Activated CD4-positive, alpha-beta T cell treated with anti-CD3 and anti-CD28 coated beads for 4 hours (primary cell): ENCODE data around the gene NUP62.
"Not testable (repeated sequence)": the region's sequence is repeated elsewhere in the genome, so short reads cannot be mapped to it uniquely, and the experiment has no call there.

Source experiments
- DNase-seq, 2 donors: peaks; one replicate each; pipeline ENCODE4 v3.0.0-alpha.2; 2020

Gene NUP62, protein sequence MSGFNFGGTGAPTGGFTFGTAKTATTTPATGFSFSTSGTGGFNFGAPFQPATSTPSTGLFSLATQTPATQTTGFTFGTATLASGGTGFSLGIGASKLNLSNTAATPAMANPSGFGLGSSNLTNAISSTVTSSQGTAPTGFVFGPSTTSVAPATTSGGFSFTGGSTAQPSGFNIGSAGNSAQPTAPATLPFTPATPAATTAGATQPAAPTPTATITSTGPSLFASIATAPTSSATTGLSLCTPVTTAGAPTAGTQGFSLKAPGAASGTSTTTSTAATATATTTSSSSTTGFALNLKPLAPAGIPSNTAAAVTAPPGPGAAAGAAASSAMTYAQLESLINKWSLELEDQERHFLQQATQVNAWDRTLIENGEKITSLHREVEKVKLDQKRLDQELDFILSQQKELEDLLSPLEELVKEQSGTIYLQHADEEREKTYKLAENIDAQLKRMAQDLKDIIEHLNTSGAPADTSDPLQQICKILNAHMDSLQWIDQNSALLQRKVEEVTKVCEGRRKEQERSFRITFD

DNA sequence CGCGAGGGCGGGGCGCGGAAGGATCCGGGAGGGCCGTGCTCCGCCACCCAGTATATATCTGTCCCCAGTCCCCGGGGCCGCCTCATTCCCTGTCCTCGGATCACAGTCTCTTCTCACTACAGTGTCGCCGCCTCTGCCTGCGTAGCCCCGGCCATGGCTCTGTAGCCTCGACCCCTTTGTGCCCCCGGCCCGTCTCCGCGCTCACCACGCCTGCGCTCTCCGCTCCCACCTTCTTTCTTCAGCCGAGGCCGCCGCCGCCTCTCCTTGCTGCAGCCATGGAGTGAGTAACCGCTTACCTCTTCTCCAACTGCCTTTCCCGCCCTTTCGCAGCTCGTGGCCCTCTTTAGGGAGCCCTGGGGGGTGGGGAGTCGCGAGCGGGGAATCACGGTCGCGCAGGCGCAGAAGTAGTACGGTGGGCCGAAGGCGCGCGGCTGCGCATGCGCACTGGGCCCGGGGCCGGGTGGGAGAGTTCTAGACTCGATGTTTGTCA is at the start of gene NUP62, which contains the start of gene ATF5:
Gene NUP62 (minus strand): TSS at position 384 of the 490 bp plus-strand sequence. CDS start 19,697 bp downstream, outside the sequence.
Gene ATF5 (plus strand): TSS at position 85 of the 490 bp plus-strand sequence. CDS start 1,646 bp downstream, outside the sequence.
- peak; percentile 93 to 94 for DNase-seq

- no peak for DNase-seq
Observed at GRCh38 chr19:49978324-49978723, 49.0 kb upstream of the NUP62 start.

DNA sequence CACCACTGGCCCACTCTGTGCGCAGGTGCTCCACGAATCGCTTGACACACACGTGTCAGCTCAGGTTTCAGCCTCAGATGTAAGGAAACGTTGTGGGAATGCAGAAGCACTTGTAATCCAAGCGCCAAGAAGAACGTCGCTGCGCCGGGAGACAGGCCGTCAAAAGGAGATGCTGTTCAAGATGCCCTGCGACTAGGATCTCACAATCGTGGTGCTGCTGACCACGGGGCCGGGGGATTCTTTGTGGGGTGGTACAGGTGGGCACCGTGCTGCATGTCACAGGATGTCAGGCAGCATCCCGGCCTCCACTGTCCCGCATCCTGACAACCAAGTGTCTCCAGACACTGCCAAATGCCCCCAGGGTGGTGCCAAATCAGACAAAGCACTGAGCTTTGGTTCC is 48.6 kb upstream of the NUP62 start:
- no peak for DNase-seq

DNA sequence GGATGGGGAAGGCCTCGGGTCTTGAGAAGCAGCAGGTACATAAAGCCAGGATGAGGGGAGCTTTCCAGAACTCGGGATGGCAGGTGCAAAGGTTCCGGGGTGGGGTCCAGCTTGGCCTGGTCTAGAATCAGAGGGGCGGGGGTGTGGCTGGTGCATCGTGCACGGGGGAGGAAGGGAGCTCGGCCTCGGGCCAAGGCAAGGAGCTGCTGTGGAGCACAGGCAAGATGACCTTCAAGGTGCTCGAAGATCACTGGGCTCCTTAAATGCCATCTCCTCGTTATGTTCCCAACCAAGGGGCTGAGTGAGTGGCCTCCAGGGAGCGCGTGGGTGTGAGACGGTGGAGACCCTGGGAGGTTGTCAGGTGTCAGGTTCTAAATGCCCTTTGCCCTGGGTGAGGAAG is 47.8 kb upstream of the NUP62 start:
- DNase-seq, result no peak

DNA sequence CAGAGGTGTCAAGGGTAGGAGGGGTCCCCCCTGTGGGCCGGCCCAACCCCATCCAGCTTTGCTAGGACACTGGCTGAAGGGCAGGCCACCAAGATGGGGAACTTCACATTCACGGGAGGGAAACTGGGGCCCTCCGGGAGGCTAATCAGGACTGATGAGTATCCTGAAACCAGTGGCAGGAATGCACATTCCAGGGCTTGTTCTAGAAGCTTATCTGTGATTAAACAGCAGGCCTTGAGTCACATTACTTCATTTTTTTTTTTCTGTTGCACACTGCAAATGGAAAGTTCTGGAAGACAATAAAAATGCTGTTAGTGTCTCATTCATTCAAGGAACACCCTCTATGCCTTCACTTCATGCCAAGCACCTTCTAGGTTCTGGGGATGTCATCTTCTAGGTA is 47.2 kb upstream of the NUP62 start:
- no peak for DNase-seq

DNA sequence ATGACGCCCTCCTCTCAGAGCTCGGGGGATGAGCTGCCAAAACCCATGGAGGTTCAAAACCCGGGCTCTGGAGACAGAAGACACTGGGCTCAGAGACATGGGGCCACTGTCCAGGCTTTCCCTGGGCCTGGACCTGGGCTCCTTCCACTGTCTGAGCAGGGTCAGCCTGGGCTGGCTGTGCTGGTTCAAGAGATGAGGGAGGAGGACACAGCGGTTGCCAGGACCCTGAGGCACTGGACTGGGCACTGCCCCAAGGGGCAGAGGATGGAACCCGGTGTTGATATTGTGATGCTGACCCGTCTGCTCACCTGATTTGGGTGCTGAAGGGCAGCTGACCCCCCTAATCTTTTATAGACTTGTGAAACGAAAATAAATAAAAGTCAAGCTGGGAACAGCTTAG is 45.7 kb upstream of the NUP62 start:
- no peak for DNase-seq

GRCh38 chr19:49973987-49974386 is 44.7 kb upstream of the NUP62 start:
- DNase-seq, result no peak

DNA sequence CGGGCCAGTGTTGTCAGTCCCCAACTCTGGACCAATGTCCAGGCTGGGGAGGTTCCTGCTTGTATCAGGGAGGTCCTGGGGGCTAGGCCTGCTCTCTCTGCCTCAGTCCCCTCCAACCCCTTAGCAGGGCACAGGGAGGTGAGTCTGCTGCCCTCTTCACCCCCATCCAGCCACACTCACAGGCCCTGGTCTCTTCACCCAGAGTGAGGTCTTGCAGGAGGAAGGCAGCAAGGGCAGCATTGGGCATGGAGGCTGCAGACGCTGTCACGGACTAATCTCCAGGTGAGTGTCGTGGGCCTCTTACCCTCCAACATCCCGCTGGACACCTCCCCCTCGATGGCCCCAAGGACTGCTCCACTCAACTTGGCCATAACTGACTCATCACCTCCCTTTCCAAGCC is 43.5 kb upstream of the NUP62 start:
- no peak for DNase-seq

- no peak for DNase-seq
Observed at GRCh38 chr19:49971991-49972411, 42.7 kb upstream of the NUP62 start.

DNA sequence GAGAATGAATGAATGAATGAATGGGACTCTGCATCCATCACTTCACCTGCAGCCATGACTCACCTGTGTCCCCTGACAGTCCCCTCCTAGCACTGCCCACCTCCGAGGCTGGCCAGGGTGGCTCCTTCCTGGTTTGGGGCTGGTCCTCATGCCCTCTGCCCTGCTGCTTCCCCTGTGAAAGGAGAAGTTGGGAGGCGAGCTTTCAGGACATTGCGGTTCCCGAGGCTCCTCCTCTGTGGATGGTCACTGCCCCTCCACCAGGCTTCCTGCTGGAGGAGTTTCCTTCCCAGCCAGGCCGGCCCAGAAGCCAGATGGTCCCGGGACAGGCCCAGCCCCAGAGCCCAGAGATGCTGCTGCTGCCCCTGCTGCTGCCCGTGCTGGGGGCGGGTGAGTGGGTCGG is 40.1 kb upstream of the NUP62 start:
- DNase-seq, result not testable (repeated sequence)

DNA sequence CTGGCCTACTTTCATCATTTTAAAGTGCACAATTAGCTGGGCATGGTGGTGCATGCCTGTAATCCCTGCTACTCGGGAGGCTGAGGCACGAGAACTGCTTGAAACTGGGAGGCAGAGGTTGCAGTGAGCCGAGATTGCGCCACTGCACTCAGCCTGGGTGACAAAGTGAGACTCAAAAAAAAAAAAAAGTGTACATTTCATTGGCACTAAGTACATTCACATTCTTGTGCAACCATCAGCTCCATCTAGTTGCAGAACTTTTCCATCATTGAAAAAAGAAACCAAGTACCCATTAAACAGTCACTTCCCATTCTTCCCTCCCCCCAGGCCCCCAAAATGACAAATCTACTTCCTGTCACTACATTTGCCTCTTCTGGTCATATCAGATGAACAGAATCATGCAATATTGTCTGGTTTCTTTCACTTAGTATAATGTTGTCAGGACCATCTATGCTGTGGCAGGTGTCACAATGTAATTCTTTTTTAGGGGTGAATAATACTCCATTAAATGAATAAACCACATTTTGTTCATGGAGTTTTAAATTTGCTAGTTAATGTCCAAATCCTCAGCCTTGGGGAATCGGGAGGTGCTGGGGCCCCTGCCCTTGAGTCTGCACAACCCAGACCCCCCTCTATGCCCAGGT is 39.1 kb upstream of the NUP62 start:
- DNase-seq, result no peak

GRCh38 chr19:49960980-49961379 is 31.7 kb upstream of the NUP62 start, which contains the start of gene SIGLEC11:
Gene SIGLEC11, minus strand, starts transcription at chr19:49961172. Its CDS starts 91 bp downstream, at chr19:49961081.
- not testable (repeated sequence) for DNase-seq

DNA sequence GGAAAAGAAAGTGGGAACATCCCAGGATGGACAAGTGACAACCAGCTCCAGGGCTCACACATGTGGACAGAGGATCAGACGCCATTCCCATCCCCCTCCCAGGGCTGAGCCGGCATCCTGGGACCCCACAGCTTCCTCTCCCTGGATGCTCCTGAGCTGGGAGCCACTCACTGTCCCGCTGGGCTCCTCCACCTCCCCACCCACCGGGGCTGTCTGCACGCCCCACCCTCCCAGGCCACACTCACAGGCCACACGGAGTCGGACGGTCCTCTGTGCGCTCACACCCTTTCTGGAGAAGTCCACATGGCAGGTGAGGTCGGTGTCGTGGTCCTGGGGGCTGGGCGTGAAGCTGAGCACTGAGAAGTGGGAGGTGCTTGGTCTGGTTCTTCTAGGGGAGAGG is 30.6 kb upstream of the NUP62 start:
- DNase-seq, result not testable (repeated sequence)

DNA sequence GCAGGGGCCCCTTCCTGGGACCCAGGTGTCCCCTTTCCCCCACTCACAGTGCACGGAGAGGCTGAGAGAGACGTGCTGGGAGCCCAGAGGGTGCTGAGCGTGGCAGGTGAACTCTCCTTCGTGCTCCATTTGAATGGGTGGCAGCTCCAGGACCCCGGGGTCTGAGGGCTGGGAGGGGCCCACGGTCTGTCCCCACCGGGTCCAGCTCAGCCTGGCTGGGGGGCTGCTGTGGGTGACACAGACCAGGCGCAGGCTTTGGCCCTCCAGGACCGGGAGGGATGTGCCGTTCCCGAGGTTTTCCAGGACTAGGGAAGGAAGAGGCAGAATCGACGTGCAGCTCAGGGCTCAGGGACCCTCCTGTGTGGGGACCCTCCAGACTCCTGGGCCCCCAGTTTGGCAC is 29.3 kb upstream of the NUP62 start:
- DNase-seq, result not testable (repeated sequence)

DNA sequence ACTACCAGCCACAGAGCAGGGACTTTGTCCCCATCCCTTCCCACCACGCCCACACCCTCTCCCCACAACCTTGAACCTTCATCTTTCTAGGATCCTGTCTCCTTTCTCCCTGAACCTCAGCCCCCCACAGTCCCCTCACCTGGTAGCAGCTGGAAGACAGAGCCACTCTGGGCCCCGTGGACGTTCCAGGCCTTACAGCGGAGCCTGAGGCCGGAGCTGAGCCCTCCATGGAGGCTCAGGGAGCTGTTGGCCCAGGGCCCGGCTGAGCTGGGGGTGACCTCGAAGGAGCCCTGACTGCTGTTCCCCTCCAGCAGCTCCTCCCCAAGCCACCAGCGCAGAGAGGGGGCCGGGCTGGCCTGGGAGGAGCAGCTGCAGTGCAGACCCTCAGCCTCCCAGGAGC is 28.8 kb upstream of the NUP62 start:
- not testable (repeated sequence) for DNase-seq

DNA sequence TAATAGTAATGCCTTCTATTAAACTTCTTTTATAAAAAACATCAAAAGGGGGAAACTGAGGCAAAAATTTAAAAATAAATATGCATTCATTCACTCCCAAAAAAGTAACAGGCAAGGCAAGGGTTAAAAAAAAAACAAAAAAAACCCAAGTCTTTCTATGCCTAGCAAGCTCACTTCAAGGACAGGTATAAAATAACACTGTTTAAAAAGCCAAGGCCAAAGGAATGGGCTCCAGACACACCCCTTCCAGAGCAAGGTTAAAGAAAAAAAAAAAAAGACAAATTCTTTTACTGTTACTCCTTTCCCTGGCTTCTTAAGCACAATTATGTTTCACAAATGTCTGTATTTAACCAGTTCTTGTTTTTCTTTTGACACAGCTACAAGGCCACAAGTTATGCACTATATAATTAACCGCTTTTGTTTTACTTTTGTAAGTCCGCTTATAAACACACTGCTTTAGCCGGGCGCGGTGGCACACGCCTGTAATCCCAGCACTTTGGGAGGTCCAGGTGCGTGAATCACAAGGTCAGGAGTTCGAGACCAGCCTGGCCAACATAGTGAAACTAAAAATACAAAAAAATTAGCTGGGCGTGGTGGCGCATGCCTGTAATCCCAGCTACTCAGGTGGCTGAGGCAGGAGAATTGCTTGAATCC is 28.1 kb upstream of the NUP62 start:
- no peak for DNase-seq

DNA sequence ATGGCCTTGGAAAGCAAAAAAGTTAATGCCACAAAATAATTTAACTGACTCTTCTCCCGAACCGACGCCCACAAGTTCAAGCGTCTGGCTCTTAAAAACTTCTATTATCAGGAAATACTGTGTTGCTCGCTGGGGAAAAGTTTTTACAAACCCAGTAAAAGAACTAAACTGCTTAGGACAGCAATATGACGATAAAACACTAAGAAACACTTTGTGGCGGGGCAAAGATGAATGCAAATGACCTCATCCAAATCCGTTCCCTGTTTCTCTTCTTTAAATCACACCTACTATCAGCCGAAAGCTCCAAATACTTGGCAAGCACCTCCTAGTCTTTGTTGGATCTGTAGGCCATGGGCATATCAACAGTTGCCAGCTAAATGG is 26.8 kb upstream of the NUP62 start:
- DNase-seq, result no peak

- DNase-seq, result no peak
Observed at GRCh38 chr19:49954933-49955332, 25.6 kb upstream of the NUP62 start.

DNA sequence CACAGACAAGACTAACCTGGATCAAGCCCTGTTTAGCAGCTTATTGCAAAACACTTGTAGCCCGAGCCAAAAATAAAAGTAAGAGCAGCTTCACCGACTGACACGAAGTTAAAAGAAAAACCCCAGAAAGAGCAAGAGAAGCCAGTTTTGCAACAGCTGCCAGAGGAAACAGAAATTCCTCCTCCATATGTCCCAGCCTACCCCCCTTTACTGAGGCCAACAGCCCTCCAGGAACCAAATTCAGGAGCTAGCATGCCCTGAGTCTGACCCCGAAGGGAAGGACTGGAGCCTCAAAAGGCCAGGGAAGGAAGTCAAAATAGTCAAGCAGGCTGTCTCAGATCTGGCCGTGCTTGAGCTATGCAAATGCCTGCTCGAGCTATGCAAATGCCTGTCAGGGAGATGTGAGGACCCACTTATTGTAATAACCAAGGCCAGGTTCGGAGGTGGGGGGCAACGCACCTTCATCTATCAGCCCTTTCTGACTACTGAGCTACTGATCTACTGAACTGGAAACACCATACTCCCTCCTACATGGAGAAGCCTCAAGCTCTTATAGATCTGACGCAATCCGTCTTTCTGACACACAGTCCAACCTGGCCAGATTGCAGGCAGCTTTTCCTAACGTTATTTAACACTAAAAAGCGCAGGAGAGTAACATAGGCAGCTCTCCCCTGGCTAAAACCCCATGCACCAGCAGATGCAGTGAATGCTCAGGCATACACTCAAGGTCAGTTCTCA is 25.0 kb upstream of the NUP62 start:
- DNase-seq, result no peak

GRCh38 chr19:49953416-49953815 is 24.1 kb upstream of the NUP62 start:
- DNase-seq, result no peak

DNA sequence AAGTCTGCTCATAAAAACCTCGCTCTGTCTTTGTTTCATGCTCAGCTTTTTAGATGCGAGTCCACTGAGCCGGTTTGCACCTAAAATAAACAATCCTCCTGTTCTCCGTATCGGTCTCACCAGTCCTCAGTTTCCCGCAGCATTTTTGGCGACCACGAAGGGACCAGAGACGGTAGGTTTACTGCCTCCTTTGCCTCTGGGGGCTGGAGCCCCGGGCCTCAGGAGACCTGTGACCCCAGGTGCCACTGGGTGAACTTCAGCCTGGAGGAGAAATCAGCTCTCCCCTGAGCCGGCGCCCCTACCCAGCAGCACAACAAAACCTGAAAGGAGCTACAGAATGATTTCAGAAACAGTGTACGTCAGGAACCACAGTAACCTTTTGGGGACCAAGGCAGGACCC is 23.6 kb upstream of the NUP62 start:
- DNase-seq, result no peak

- no peak for DNase-seq
Observed at GRCh38 chr19:49952479-49952836, 23.2 kb upstream of the NUP62 start.
